HG03139 (cell line): ENCODE results near the gene COL19A1.
"Not testable (repeated sequence)": the region's sequence is repeated elsewhere in the genome, so short reads cannot be mapped to it uniquely, and the experiment has no call there.

Experiments used
- ATAC-seq: cut with Tn5 transposase; IDR thresholded peaks from one replicate; pipeline ENCODE4 v1.9.1; 2021; ENCODE audit not compliant: unreplicated experiment

Gene COL19A1

DNA sequence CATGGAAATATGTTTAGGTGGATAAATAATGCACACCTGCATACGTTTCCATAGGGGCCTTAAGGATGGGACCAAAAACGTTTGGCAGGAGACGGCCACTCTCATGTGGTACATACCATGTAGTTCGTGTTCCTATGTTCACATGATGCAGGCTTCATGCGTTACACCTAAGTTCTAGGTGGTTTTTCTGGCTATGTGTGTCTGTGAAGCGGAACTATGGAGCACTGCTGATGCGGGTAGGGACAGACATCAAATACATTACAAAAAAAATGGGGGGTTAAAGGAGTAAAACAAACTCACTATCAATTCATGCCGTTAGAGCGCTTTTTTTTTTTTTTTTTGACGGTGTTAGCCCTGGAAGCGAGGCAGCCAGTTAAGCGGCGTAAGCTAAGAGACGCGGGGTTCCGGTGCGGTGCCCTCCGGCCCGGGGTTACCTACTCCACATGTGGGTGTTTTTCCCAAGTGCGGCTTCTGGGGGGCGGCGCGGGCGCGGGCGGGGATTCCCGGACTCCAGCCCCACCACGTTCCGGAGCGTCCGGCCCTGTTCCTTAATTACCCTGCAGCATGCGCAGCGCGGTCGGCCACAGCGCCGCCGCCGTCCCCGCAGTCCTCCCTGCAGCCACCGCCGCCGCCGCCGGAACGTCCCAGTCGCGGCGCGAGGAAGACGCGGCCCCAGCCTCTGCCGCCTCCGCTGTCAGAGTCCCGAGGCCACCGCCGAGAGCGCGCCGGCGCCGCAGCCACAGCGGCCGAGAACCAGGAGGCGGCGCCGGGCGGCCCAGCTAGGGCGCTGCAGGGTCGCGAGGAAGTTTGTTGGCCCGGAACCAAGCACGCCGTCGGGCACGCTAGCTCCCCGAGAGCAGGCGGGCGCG lies 648 bp downstream of the COL19A1 start:
- ATAC-seq = peak; percentile 63

GRCh38 chr6:69867639-69867976 lies 1.3 kb downstream of the COL19A1 start:
- no peak for ATAC-seq

DNA sequence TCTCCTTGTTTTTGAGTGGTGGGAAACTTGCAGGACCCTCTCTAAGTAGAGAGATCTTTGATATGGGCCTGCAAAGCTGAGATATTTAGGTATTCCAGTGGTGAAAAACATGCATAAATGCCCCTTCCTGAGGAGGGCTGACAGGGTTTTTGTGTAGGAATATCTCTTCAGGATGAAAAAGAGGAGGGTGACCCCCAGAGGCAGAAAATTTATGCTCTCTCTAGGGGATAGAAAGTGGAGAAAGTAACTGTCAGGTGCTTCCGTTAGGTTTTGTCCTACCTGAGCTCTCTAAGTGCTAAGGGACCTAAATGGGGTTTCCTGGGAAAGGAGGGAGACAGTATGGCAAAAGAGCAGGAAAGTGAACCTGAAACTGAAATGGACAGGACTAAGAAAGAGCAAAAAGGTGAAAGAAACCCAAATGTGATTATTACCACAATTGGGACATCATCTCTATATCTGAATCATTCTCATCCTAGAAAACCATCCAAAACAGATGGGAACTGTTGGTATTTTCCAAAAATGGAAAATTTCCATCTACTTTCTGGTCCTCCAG lies 2.0 kb downstream of the COL19A1 start:
- ATAC-seq = no peak

- no peak for ATAC-seq
Observed at GRCh38 chr6:69868961-69869360, 2.6 kb downstream of the COL19A1 start.

DNA sequence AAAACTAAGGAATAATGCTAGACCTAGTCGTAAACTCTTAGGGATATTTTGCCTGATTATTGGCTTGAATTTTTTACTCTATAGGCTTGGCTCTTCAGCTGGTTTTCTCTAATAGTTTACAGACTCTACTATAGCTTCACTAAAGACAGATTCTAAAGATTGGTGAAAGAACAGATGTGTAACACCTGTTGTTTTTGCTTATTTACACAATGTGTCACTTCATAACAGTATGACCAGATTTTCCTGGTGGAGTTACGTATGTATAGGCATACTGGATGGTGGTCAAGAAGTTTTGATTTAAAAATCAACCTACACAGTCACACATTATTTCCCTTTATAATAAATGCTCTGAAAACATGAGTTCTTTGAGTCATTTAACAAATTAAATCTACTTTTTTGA lies 4.8 kb downstream of the COL19A1 start:
- no peak for ATAC-seq

- ATAC-seq = no peak
Observed at GRCh38 chr6:69873291-69873690, 6.9 kb downstream of the COL19A1 start.

GRCh38 chr6:69875715-69876114 lies 9.4 kb downstream of the COL19A1 start:
- no peak for ATAC-seq

DNA sequence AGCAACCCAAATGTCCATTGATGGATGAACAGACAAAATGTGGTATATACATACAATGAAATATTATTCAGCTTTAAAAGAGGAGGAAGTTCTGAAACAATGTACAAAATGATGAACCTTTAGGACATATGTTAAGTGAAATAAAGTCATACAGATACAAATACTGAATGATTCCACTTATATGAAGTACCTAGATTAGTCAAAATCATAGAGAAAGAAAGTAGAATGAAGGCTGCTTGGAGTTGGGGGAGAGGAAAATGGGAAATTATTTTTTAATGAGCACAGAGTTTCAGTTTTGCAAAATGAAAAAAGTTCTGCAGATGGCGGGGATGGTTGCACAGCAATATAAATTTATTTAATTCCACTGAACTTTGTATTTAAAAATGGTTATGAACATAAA lies 12.4 kb downstream of the COL19A1 start:
- ATAC-seq = no peak

GRCh38 chr6:69880601-69881000 lies 14.2 kb downstream of the COL19A1 start:
- no peak for ATAC-seq

DNA sequence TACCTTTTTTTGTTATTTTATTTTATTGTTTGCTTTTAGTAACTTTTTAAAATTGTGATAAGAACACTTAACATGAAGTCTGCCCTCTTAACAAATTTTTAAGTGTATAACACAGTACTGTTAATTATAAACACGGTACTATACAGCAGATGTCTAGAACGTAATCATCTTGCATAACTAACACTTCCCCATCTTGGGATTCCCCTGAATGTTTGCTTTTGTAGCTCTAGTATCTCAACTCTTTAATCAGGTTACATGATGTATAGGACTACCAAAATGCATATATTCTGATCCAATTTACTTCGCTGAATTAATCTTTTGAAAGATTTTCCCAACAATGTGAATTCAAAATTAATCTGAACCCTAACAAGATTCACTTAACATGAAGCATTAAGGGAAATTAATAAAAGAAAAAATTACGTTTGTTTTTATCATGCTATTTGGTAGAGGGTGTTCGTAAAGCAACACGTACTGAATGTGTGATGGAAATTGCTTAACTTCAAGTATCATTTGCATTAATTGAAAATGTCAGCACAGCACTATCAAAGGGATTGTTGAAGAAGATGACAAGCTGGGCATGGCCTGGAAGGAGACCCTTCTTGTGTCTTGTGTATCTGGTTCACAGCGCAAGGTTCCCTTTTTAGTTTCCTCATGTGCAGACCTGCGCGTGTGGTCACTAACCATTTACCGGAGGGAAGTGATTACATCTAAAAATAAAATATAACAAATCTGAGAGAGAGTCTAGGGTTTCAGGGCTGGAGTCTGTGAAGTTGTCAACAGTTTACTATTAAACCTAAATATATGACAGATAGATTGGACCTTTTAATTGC lies 15.2 kb downstream of the COL19A1 start:
- ATAC-seq = peak; percentile 83

DNA sequence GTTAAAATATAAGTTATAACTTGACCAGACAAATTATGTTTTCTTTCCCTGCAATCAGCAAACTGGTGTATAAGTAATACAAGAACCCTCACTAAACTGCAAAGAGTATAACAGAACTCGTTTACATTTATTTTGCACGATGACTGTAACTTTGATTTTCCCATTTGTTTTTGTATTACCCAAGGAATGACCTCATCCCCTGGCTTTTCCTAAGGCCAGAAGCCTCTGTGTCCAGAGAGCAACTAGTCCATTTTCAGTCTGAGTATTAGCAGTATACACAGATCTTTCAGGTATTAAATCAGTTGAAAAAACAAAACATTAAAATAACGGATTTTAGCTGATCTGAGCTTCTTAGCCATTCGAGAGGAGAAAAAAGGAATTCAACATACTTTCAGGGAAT lies 17.2 kb downstream of the COL19A1 start:
- no peak for ATAC-seq

DNA sequence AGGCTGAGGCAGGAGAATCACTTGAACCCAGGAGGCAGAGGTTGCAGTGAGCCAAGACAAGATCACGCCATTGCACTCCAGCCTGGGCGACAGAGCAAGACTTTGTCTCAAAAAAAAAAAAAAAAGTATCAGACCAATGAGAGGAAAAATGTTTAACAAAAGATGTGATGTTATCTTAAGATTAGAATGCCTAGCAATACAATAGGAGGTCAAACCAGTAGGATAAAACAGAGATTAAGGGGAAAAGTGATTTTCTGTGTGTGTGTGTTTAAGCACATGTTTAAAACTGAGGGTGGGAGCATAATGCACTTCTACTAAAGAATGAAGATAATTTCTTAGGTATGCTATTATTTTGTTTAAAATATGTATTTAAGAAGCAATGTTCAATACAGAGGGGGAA lies 17.9 kb downstream of the COL19A1 start:
- ATAC-seq = no peak

DNA sequence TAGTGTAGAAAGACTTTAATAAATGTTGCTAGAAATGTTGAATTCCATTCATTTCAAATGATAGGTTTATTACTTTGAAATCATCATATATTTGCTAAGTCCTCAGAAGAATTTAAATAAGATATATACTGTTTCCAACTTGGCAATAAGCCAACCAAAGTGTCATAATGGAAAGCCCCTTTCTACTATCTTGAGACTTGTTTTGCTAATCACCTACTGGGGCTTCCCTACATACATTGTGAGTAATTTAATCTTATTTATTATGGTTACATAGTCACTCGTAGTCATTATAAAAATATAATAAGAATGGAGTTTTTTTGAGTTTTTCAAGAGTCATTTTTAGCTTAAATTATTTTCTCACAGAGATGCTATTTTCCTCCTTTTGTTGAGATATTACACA lies 20.7 kb downstream of the COL19A1 start:
- no peak for ATAC-seq

- no peak for ATAC-seq
Observed at GRCh38 chr6:69887714-69888345, 21.5 kb downstream of the COL19A1 start.

- no peak for ATAC-seq
Observed at GRCh38 chr6:69888482-69889233, 22.3 kb downstream of the COL19A1 start.

DNA sequence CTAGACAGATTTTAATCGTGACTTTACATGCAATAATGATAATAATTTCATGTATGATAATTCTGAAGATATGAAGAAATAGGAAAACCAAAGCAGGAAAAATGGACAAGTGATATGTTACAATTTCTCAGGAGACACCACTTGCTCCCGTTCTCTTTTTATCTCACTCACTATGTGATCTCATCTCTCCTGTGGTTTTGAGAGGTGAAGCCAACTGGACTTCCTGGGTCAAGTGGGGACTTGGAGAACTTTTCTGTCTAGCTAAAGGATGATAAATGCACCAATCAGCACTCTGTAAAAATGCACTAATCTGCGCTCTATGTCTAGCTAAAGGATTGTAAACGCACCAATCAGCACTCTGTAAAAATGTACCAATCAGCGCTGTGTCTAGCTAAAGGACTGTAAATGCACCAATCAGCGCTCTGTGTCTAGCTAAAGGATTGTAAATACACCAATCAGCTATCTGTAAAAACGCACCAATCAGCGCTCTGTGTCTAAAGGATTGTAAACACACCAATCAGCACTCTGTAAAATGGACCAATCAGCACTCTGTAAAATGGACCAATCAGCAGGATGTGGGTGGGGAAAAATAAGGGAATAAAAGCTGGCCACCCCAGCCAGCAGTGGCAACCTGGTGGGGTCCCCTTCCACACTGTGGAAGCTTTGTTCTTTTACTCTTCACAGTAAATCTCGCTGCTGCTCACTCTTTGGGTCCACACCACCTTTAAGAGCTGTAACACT lies 23.0 kb downstream of the COL19A1 start:
- ATAC-seq = not testable (repeated sequence)

- not testable (repeated sequence) for ATAC-seq
Observed at GRCh38 chr6:69892561-69892960, 26.2 kb downstream of the COL19A1 start.

DNA sequence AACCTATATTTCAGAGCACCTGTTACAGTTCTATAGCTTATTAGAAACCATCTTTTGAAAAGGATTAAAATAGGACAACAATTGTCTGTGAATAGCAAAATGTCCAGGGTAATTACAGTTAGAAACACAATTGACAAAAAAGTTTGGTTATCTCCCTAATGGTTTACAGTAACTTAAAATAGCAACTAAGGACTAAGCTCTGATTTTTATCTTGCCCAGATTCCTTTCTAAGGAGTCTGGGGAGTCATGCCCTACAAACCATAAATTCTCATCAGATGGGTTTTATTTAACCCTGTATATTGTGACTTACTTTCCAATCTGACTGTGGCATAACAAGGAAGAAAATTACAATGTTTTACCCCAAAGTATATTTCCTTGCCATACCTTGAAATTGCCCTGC lies 26.9 kb downstream of the COL19A1 start:
- not testable (repeated sequence) for ATAC-seq

- ATAC-seq = no peak
Observed at GRCh38 chr6:69894578-69895347, 28.4 kb downstream of the COL19A1 start.
